HG02678 (cell line): ENCODE measurements around the gene METTL25B.

Experiments used
- ATAC-seq: cut with Tn5 transposase; IDR thresholded peaks from one replicate; pipeline ENCODE4 v1.9.1; 2021; ENCODE audit warnings: mild to moderate bottlenecking, moderate library complexity; ENCODE audit not compliant: unreplicated experiment

Gene METTL25B

DNA sequence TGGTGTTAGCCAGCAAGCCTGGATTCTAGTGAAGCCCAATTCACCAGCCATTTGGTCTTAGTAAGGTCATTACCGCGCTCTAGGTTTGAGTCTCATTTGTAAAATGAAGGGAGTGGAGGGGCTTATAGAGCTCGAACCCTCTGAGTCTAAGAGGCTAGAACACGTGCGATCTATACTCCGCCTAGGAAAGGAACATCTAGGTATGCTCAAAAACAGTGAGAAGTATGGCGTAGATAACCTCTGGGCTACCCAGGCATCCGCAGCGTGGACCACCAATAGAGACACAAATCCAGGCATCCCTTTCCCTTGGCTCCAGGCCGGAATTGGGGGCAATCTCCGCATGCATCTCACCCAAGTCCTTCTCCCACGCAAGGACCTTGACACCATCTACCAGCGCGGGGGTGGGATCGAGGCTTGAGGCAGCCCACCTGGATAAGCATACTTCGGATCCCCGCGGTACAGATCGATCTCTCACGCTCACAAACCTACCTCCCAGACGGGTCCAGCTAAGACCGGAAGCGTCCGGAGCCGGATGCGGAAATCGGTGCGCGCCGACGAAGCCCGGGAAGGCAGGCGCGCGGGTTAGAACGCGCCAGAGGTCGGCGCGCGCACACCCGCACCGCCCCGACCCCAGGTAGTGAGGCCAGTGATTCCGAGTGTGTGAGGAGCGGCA, at the start of gene METTL25B:
Gene METTL25B, plus strand, starts transcription at position 544 of the 673 bp plus-strand sequence. CDS start 636 bp downstream, outside the sequence.
- peak; percentile 60 for ATAC-seq

DNA sequence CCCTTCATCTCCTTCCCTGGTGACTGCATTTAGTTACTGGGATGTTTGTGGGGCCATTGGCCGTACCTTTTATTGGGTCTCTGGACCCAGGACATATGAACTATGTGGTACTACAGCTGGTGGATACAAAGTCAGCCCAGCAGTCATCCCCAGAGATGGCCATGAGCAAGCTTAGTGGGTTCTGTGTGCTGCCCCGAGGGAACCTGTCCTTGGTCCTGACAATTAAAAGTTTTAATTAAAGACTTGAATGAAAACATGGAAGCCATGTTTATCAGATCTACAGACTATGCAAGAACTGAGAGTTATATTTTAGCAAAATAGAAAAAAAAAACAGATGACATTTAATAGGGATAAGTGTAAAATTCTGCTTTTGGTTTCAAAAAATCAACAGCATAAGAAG, 48.2 kb upstream of the METTL25B start:
- ATAC-seq, result no peak

DNA sequence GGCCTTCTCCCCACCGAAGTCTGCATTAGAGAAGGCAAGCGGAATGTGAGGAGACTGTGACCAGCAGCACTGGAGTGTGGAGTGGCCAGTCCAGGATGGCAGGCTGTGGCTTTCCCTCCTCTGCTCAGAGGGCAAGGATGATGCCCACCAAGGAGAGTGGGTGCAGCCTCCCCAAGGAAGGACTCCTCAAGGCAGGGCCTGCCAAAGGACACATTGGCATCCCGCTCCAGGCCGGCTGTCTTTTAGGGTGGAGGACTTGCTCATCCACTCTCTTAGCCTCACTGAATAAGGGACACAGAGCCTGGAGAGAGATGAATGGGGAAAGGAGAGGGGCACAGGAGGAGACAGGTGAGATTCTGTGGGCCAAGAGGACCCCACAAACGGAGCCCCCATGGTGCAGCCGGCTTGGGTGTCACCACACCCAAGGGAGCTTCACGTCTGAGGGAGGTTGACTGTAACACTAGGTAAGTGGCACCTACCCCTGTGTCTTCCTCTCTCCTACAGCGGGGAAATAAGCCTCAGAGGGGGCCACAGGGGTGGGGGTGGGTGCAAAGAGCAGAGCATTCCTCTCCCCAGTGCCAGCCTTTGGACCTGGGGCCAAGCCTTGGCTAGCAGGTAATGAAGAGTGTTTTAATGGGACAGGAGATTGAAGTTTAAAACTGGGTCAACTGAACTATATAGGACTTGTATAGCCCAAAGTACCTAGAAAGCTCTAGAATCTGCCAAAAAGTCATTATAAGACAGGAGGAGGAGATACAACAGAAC, 46.9 kb upstream of the METTL25B start:
- no peak for ATAC-seq

DNA sequence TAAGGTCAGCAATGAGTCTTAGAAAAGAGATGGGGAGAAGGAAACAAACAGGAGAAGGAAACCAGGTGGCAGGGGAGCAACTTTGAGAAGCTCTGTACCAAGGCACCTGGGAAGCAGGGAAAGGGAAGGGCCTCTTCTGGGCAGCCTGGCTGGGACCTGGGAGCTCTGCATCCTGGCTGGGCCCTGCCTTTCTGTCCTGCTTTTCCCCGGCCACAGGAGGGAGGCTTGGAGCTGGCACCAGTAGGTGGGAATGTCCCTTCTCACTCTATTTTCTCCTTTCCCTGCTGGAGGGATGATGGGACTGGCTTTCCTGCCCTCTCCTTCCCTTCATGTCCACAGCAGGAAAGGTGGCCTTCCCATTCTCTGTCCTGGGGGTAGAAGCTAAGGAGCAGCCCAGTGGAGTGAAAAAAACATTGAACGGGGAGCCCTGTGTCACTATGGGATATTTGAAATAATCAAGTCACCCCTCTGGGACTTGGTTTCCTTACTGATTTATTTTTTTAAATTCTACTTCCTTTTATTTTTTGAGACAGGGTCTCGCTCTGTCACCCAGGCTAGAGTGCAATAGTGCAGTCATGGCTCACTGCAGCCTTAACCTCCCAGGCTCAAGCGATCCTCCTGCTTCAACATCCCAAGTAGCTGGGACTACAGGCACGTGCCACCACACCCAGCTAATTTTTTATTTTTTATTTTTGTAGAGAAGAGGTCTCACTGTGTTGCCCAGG, 45.9 kb upstream of the METTL25B start:
- ATAC-seq, result no peak

DNA sequence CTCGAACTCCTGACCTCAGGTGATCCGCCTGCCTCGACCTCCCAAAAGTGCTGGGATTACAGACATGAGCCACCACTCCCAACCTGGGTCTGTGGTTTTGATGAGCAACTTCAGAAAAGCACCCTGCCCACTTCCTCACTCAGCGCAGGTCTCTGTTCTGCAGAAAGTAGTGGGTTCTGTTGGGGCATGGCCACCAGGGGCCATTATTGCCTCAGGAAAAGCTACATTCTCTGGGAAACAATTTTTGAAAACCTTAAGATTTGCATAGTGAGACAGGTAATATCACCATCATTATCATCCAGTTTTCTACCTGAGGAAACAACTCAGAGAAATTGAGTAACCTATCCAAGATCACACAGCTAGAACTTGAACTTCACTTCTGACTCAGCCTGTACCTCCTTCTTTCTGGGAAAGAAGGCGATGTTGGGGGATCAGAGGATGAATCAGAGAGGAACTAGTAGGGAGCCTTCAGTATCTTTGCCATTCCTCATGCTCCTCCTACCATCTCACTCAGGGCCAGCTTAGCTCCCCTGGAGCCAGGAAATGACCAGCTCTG, 44.0 kb upstream of the METTL25B start:
- ATAC-seq, result no peak

DNA sequence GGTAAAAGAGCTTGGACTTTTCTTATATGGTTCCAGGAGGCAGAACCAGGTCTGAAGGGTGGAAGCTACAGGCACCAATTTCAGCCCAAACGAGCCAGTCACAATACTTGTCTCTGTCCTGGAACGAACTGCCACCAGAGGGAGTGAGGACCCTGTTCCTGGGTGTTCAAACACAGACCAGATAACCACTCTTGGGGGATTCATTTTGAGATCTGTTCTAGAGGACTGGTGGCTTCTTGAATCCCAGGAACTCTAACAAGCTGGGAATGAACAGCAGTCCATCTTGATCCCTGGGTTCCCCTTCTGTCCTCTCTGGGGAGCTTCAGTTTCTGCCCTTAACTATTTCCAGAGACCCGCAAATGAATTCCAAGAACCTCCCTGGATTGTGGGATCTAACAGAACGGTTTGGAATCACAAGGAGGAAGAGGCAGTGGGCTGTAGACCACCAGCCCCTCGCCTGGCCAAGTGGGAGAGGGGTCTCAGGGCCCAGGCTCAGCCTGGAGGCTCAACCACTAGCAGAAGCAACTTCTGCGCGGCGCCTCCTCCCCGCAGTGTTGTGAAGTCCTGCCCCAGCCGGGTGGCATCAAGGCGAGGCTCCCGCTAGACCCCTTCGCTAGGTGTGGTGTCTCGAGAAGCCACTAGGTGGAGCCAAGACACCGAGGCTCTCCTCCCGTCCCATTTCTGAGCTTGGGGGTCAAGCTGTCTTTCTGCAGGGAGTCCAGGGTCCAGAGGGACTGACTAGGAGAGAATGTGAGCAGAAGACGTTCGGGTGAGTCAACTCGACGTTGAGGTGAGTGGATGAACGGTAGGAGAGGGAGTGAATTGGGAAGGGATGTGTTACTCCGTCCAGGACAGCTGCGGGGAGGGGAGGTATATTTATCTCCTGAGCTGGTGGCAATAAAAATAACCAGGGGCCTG, 39.0 kb upstream of the METTL25B start:
- ATAC-seq, result peak; percentile 84

DNA sequence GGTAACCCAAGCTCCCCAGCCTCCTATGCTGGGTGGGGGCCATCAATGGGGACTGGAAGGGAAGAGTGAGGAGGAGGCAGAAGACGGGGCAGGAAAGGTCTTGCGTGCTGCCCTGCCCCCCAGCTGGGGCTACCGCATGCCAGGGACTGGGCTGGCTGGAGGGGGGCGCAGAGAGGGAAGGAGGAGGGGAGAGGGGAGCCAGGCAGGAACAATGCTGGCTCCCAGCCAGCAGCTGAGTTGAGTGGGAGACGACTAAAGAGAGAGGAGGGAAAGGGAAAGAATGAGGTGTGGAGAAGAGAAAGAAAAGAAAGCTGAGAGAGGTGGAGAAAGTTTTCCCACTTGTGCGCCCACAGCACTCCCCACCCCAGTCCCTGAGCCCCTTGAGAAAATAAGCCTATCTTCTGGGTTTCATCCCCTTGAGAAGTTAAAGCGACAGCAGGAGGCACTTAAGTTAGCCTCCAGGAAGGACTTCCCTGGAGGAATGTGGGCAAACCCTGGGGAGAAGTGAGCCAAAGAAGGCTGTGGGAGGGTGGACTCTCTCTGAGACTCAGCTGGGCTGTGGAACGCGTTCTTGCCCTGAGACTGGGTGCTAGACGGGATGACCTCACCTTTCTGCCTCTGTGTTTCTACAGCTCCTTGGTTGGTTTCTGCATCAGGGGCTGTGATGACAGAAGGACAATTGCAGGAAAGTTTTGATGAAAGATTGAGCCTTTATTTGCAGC, 38.2 kb upstream of the METTL25B start:
- ATAC-seq, result no peak

DNA sequence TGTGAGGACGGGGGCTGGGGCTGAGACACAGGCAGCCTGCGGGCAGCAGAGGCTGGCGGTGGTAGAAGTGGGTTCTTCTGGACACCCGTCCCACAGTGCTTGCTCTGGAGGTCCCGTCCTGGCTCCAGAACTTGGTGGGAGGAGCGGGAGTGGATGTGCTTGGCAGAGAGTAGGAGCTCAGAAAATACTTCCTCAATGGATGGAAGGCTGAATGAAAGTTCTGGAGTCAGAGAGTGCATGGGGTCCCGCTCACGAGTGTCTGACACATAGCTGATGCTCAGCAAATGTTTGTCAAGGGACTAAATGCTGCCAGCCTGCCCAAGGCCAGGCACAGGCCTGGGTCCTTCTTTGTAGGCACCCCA, 37.6 kb upstream of the METTL25B start:
- no peak for ATAC-seq

DNA sequence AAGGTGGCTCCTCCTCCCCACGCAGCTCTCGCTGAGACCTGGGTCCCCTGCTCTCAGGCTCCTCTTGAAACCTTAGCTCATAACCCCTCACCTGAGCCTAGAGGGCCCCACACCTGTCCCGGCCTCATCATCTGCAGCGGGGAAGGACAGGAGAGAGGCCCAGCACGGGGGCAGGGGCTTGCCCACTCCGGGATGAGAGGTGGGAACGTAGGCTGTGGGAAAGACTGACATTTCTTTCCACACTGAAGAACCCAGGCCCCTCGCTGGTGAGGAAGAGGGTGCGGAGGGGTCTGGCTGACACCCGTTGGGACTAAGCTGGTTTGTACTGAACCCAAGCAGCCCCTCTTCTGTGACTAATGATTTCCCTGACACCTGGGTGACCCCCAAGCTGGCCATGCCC, 37.1 kb upstream of the METTL25B start:
- ATAC-seq, result no peak

DNA sequence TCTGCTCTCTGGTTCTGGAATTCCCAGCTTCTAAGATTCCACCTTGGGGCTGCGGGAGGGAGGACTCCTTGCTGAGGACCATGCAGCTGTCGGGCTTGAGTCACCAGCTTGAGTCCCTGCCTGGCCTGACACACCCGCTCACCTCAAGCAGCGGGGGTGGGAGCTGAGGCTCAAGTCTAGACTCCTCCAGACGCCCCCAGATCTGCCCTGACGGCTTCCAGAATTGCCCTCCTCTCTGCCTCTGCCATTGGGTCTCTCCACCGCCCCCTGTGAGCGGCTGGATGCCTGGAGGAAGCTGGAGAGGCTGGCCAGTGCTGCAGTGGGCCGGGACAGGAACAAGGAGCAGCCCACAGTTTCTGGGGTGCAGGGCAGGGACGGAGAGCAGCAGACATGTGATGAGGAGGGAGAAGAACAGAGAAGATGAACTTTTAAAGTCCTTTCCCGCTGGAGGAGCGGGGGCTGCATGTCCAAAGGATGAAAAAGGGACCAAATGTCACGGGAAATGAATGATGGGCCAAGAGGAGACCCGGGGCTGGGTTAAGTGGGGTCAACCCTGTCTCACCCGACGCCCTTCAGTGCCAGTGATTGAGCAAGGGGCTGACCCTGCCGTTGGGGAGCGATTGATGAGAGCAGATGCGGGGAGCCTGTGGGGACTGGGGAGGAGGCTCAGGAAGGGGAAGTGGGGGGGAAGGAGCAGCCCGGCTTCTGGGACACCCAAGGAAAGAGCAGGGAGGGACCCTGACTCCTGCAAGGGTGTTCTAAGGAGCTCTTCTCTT, 36.4 kb upstream of the METTL25B start:
- ATAC-seq, result no peak

DNA sequence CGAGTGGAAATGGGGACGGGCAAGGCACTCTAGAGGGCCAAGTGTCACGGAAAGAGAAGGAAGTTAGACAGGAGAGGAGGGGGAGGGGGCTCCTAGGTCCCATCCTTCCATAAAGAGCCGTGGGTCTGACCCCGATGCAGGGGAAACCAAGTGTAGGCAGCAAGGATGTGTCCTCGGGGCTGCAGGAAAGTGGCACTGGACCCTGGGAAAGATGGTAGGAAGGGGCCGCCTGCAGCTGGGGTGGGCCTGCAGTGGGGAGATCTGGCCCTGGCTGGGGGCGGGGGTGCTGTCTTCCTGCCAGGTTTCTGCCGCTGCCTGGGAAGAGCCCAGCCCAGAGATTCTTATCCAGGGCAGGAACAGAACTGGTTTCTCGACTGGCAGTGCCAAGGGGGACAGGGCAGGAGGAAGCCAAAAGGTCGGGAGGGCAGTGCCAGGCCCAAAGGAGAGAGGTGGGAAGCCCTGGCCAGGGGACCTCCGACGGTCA, 35.8 kb upstream of the METTL25B start:
- no peak for ATAC-seq

DNA sequence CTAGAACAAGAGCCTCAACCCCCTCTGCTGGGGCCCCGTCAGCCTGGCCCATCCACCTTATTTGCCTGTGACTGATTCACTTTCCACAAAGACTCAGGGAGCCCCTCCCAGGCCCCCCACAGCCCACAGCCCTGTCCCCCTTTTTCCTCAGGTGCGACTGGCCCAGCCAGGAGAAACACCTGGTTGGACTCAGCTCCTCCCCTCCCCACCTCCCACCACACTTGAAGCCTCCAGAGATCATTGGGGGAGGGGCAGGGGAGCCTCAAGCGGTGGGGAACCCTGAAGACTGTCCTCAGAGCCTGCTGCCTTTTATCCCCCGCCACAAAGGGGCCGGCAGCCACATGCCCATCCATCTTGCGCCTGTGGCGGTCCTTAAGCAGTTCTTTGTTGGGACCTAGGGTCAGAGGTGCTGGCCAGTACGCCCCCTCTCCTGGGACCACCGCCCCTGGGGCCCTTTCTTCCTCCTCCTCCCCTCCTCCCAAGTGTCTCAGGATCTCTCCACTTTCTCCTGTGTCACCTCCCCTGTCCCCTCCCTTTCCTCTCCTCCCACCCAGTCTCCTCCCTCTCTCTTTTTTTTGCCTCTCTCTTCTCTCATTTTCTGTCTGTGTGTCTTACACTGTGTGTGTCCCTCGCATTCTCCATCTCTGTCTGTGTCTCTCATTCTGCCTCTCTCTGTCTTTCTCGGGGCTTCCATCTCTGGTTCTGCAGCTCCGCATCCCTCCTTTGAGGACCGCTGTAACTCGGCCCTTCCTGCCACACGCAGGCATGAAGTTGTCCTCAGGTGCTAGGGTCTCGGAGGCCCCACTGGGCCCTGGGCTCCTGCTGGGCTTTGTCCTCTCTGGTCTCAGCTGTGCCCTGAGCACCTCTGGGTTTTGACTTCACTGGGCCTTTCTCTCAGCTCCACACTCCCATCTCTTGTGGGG, 35.1 kb upstream of the METTL25B start:
- ATAC-seq, result no peak

DNA sequence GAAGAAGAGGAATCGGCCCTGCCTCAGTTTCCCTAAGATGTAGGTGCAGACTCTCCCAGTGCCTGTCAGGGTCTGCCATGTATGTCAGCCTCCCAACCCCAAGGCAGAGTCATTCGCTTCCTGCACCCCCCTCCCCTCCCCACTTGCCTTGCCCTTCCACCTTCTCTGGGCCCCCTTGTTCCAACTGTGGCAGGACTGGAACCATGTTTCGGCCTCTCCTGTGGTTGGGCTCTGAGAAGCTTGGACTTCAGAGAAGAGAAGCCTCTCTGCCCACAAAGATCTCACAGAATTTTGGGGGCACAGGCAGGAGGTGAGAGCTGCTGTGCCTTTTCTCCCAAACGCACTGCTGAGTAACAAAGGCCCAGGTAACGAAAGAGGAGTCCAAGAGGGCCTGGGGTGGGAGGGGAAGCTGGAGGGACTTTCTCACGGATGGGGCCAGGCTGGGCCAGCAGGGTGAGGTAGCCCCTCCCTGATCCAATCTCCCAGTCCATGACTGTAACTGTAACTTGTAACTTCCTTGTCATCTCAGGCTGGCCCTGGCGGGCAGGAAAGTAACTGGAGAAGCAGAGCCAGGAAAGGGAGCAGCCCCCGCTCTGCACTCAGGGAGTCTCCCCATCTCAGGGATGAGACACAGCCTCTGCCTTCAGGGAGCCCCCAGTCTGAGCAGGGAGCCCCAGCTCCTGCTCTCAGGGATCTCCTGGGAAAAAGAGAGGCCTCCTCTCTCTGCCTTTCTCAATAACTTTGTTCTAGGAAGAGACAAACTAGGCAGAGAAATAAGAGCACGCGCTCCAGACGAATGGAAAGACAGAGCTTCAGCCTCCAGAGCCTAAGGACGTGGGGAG, 34.2 kb upstream of the METTL25B start:
- ATAC-seq, result no peak

DNA sequence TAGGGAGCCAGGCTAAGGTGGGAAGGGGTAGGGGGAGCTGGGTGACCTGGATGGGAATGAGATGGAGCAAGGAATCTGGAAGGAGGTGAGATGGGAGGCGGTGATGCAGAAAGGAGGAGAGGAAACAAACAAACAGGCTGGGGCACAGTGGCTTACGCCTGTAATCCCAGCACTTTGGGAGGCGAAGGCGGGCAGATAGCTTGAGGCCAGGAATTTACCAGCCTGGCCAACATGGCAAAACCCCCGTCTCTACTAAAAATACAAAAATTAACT, 33.6 kb upstream of the METTL25B start:
- ATAC-seq, result no peak

DNA sequence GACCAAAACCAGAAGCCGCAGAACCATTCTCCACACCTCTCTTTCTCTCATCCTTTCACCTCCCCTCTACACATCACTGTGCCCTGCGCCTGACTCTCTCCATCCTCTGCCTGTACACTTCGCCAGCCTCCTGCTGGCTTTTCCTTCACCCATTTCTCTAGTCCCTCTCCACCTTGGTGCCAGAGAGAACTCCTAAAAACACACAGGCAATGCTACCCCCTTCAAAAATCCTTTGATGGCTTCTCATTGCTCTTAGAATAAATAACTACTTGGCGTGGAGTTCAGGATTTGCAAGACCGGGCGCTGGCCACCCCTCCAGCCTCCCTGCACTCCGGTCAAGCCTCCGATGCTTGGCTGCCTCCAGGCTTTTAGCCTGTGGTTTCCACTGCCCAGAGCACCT, 31.5 kb upstream of the METTL25B start:
- ATAC-seq, result no peak

DNA sequence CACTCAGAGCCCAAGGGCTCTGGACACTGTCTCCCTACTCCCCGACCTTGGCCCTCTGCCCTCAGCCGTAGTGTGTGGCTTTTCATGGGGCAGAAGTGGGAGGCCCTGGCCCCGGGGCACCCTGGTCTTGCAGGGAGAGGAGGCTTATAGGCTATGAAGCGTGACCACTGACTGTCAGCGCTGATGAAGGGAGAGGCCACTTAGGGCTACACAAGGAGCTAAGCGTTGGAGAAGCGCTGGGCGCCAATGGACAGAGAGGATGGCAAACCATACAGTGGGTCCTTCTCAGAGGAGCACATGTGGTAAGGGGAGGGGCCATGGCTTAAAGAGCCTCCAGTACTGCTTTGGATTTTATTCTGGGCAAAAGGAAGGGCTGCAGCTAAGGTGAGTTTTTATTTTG, 30.8 kb upstream of the METTL25B start:
- ATAC-seq, result no peak

DNA sequence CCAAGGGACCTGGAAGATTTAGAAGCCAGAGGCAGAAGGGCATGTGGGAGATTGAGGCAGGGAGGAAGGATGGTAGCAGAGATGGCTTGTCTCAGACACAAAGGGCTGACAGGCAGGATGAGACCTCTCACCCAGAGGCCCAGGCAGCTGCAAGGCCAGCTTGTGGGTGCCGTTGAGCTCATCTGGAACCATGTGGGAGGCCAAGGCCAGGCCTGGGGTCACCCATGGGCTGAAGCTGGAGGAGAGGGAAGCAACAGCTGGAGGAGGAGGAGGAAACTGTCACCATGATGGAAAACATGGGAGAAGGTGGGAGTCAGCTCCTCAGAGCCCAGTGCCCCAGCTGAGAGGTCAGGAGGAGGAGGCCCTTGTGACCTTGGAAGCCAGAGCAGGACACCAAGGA, 29.3 kb upstream of the METTL25B start:
- no peak for ATAC-seq
